Transverse colon (tissue), 4 donors: ENCODE results near the gene EML4. TPM values are rescaled to one million over a fixed set of nuclear protein-coding genes. Genes with fewer than 3 reads are reported as not detected.

Experiments used
- DNase-seq: peaks from one replicate; pipeline ENCODE4 v3.0.0-alpha.2; 2019
- H3K27ac ChIP-seq, 4 donors: fragments of 200-600 bp; sonication (generic); 2 replicates each; pipeline ENCODE4 v1.5.1; 2016 to 2018; ENCODE audit warnings: inconsistent platforms in 4 of 4
- H3K27me3 ChIP-seq: fragments of 200-600 bp; sonication (generic); 2 replicates; pipeline ENCODE4 v1.5.1; 2017; ENCODE audit warnings: inconsistent platforms
- H3K36me3 ChIP-seq, 4 donors: fragments of 200-600 bp; sonication (generic); 2 replicates each; pipeline ENCODE4 v1.5.1; 2017 to 2019; ENCODE audit warnings: inconsistent platforms in 4 of 4
- H3K4me1 ChIP-seq, 4 donors: fragments of 200-600 bp; sonication (generic); 2 replicates each; pipeline ENCODE4 v1.5.1; 2017 to 2020; ENCODE audit warnings: inconsistent platforms in 4 of 4
- H3K4me3 ChIP-seq, 4 donors: fragments of 200-600 bp; sonication (generic); 1 replicate in 1 of 4; 2 replicates in 3 of 4; pipeline versions ENCODE4 v1.5.1 to v1.6.1; 2017 to 2019; ENCODE audit warnings: inconsistent platforms in 4 of 4
- H3K9me3 ChIP-seq, 2 donors: fragments of 200-600 bp; sonication (generic); 2 replicates each; pipeline ENCODE4 v1.5.1; 2017 to 2019; ENCODE audit warnings: inconsistent platforms in 2 of 2
- CTCF ChIP-seq, 5 experiments: fragments of 200-600 bp in 3 of 5; fragments of 450-650 bp in 2 of 5; sonication (generic) in 3 of 5; IDR thresholded peaks; 1 replicate in 2 of 5; 2 replicates in 3 of 5; pipeline ENCODE4 v1.5.1; 2016 to 2017; ENCODE audit warnings: antibody characterized with exemption in 5 of 5, inconsistent platforms in 3 of 5, mild to moderate bottlenecking in 2 of 5, moderate library complexity in 1 of 5
- EP300 ChIP-seq: sonication (generic); formaldehyde crosslinking; IDR thresholded peaks from one replicate; pipeline ENCODE4 v1.6.1; 2017; ENCODE audit warnings: antibody characterized with exemption, low read depth
- POLR2A ChIP-seq: fragments of 450-650 bp; IDR thresholded peaks from one replicate; pipeline ENCODE4 v1.6.1; 2016; ENCODE audit warnings: antibody characterized with exemption, mild to moderate bottlenecking, moderate library complexity
- POLR2AphosphoS5 ChIP-seq, 3 donors: sonication (generic); formaldehyde crosslinking; IDR thresholded peaks; one replicate each; pipeline ENCODE4 v1.6.1; 2016; ENCODE audit warnings: antibody characterized with exemption in 3 of 3
- WGBS, 2 donors: methylation state at CpG; one replicate each; pipeline ENCODE4 v1.1.5; 2018; ENCODE audit warnings: low coverage in 1 of 2; 5-methylcytosine and 5-hydroxymethylcytosine counted together
- in situ Hi-C, 4 donors: fragments of 200-750 bp; cut with MboI; loops; one replicate each; pipeline versions ENCODE4 v1.15.0 to v1.15.1; 2017; ENCODE audit warnings: low sequenced_read_pairs in 3 of 4, low pct_ligation_motif_present in 1 of 4, low pct_unique_long_range_greater_than_20kb in 1 of 4
- intact Hi-C: fragments of 100-400 bp; cut with DNase I; formaldehyde crosslinking; loops from one replicate; pipeline ENCODE4 v1.15.1; 2023; ENCODE audit warnings: low total_unique reads
- total RNA-seq, 4 donors: library from RNA; depleted of rRNA; stranded (reverse); fragments of >200 nt; gene quantifications; one replicate each; pipeline ENCODE4 v1.1.0, GENCODE V29; 2016

The EML4 gene
- total RNA-seq, 4 donors from 2014 or later: 49.7 to 91.5 (median 67.5) TPM

GRCh38 chr2:42284019-42284418 is 114.9 kb downstream of the EML4 start:
- in situ Hi-C loops: no loop called here
- WGBS, 2 donors: 92 to 94% methylated on average over 6 of the region's 6 CpGs
- H3K4me1 ChIP-seq: peaks cover 0 to 8% (median 0%) of the 10 kb centered on the region in 4 donors
- no peak overlapping the region for H3K4me3 ChIP-seq
- no peaks in the 10 kb centered on the region for H3K9me3 ChIP-seq
- no peak overlapping the region for H3K27ac ChIP-seq
- intact Hi-C loops: no loop called here
- H3K36me3 ChIP-seq: peaks cover 0 to 28% (median 4%) of the 10 kb centered on the region in 4 donors
- H3K27me3 ChIP-seq: no peaks in the 10 kb centered on the region
- DNase-seq: no peak
- TF ChIP-seq POLR2AphosphoS5 (IDR thresholded peaks at IDR 0.05) (no peak), CTCF (IDR thresholded peaks at IDR 0.05) (no peak), EP300 (no peak), POLR2A (no peak)

GRCh38 chr2:42286268-42286946 is 117.3 kb downstream of the EML4 start:
- H3K9me3 ChIP-seq: no peaks in the 10 kb centered on the region
- 80 to 87% methylated on average over 2 of the region's 2 CpGs for WGBS, 2 donors
- in situ Hi-C loops (no loop called here), intact Hi-C loops (no loop called here)
- DNase-seq: no peak
- H3K36me3 ChIP-seq: peaks cover 0 to 24% (median 2%) of the 10 kb centered on the region in 4 donors
- H3K4me3 ChIP-seq: no peak overlapping the region
- H3K27me3 ChIP-seq: no peaks in the 10 kb centered on the region
- TF ChIP-seq EP300 (no peak), POLR2AphosphoS5 (IDR thresholded peaks at IDR 0.05) (no peak), CTCF (IDR thresholded peaks at IDR 0.05) (no peak), POLR2A (no peak)
- peaks cover 0 to 8% (median 0%) of the 10 kb centered on the region in 4 donors for H3K4me1 ChIP-seq
- H3K27ac ChIP-seq: no peak overlapping the region

DNA sequence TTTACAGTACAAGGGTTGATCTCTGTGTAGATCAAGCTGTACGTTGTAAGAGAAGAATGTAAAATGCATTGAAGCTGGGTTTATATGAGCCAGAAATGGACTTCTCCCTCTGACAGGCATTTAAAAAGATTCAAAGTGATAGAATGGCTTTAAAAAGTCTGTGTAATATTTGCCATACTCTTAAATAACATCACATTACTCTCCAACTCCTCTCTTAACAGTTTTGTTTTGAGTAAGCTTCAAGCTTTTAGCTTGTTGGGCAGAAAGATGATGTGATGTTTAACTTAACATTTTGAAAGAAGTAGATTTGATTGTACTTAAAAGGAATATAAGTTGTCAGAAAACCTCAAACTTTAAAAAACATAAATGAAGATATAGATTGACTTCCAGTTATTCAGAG is 119.7 kb downstream of the EML4 start:
- no peak for DNase-seq
- Histone ChIP-seq H3K9me3 (no peaks in the 10 kb centered on the region), H3K27ac (no peak overlapping the region), H3K36me3 (peaks cover 0 to 34% (median 2%) of the 10 kb centered on the region in 4 donors), H3K4me1 (peaks cover 0 to 8% (median 0%) of the 10 kb centered on the region in 4 donors), H3K4me3 (no peak overlapping the region), H3K27me3 (no peaks in the 10 kb centered on the region)
- intact Hi-C loops: no loop called here
- in situ Hi-C loops: no loop called here
- no peak for TF ChIP-seq POLR2AphosphoS5 (IDR thresholded peaks at IDR 0.05)
- WGBS, 2 donors: 68 to 73% methylated on average over 1 of the region's 1 CpG

DNA sequence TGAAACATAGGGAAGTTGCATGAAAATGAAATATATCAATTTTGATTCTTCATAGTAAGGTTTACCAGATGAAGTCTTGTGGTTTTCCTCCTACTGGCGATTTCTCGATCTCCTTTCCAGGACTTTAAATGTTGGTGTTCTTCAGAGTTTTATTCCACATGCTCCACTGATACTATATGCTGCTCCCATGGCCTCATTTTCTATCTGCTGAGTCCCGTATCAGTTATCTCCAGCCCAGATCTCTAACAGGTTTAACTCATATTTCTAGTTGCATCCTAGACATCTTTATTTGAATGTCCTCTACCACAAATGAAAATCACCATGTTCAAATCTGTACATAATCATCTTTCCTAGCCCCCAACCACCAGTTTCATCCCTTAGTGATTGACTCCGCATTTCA is 120.1 kb downstream of the EML4 start:
- WGBS, 2 donors: 81 to 85% methylated on average over 3 to 4 of the region's 4 CpGs
- no peak overlapping the region for H3K4me3 ChIP-seq
- in situ Hi-C loops: no loop called here
- peaks cover 0 to 34% (median 2%) of the 10 kb centered on the region in 4 donors for H3K36me3 ChIP-seq
- no peak overlapping the region for H3K27ac ChIP-seq
- TF ChIP-seq EP300 (no peak), POLR2AphosphoS5 (IDR thresholded peaks at IDR 0.05) (no peak), POLR2A (no peak)
- H3K4me1 ChIP-seq: peaks cover 0 to 8% (median 0%) of the 10 kb centered on the region in 4 donors
- no peaks in the 10 kb centered on the region for H3K9me3 ChIP-seq
- intact Hi-C loops: no loop called here
- no peaks in the 10 kb centered on the region for H3K27me3 ChIP-seq
- no peak for DNase-seq

DNA sequence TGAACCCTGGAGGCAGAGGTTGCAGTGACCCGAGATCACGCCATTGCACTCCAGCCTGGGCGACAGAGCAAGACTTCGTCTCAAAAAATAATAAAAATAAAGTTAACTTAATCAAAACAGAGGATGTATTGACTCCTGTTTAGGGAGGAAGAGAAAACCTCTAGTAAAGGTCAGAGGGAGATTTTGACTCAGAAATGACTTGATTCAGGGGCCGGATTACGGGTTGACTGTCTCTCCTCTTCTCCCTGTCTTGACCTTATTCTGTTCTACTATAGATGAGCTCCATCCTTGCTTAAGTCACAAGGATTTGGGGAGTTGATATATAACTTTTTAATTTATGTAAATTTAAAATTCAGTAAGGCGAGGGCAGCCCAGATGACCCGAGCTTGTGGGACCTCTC is 120.9 kb downstream of the EML4 start:
- in situ Hi-C loops (no loop called here), intact Hi-C loops (no loop called here)
- WGBS, 2 donors: 90 to 94% methylated on average over 8 of the region's 8 CpGs

More for the DNA sequence above, 120.9 kb downstream of the EML4 start:
- no peak for TF ChIP-seq CTCF (IDR thresholded peaks at IDR 0.05)
- no peak for TF ChIP-seq POLR2AphosphoS5 (IDR thresholded peaks at IDR 0.05)
- TF ChIP-seq POLR2A: no peak
- no peak for TF ChIP-seq EP300
- DNase-seq: no peak
- peaks cover 0 to 33% (median 2%) of the 10 kb centered on the region in 4 donors for H3K36me3 ChIP-seq
- H3K4me1 ChIP-seq: peaks cover 0 to 8% (median 0%) of the 10 kb centered on the region in 4 donors
- H3K9me3 ChIP-seq: no peaks in the 10 kb centered on the region
- H3K4me3 ChIP-seq: no peak overlapping the region
- H3K27me3 ChIP-seq: no peaks in the 10 kb centered on the region
- H3K27ac ChIP-seq: no peak overlapping the region
